NCI-H1048 (cell line): ENCODE measurements around the gene RNF26.
"Not testable (repeated sequence)": the region's sequence is repeated elsewhere in the genome, so short reads cannot be mapped to it uniquely, and the experiment has no call there.

ENCODE experiments used
- DNase-seq: peaks from one replicate; lab custom pipeline; 2025; lab: John Stamatoyannopoulos, UW

RNF26 gene

DNA sequence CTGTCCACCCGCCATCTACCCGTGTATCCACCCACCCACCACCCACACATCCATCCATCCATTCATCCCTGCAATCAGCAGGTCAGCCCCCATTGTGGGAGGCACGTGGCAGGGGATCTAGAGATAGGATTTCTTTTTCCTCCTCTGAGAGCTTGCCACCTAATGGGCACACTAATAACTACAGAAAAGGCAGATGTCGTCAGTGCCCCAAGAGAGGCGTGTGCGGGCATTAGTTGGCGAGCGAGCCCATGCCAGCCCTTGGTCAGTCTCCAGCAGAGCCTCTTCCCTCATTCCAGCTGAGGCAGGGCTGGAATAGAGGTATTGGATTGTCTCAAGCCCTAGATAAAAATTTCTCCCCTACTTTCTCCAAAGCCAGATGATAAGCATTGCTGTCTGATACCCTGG is 37.5 kb downstream of the RNF26 start:
- DNase-seq = no peak

DNA sequence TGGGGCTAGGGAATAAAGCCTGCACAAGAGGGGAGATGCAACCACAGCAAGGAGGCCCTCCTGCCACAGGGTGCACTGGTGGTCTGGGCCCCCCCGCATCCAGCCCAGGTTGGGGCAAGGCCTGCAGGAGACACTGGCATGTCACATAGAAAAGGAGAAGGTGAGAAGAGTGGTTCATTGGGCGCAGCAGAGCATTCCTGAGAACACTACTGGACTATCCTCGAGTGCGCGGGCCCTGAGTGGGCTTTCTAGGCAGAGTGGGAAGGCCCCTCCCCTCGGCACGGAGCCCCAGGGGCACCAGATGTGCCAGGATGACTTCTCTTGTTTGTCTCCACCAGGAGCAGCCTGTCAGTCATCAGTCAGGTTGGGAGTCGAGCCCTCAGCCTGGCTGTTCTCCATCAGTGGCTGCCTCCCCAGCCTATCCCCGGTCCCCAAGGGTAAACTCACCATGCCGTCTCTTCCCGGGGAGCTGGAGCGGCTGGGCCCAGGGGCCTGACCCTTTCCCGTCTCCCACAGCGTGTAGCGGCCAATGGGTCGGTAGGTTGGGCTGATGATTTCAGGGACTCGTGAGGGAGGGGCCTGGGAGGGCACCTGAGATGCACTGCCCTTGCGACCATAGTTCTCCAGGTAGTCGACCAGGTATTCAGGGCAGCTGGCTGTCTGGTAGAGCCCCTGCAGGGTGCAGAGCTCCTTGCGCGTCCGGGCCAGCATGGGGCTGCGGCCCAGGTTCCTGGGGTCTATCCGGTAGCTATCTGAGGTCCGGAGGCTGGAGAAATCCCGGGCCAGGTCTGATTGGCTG is 38.1 kb downstream of the RNF26 start:
- no peak for DNase-seq

DNA sequence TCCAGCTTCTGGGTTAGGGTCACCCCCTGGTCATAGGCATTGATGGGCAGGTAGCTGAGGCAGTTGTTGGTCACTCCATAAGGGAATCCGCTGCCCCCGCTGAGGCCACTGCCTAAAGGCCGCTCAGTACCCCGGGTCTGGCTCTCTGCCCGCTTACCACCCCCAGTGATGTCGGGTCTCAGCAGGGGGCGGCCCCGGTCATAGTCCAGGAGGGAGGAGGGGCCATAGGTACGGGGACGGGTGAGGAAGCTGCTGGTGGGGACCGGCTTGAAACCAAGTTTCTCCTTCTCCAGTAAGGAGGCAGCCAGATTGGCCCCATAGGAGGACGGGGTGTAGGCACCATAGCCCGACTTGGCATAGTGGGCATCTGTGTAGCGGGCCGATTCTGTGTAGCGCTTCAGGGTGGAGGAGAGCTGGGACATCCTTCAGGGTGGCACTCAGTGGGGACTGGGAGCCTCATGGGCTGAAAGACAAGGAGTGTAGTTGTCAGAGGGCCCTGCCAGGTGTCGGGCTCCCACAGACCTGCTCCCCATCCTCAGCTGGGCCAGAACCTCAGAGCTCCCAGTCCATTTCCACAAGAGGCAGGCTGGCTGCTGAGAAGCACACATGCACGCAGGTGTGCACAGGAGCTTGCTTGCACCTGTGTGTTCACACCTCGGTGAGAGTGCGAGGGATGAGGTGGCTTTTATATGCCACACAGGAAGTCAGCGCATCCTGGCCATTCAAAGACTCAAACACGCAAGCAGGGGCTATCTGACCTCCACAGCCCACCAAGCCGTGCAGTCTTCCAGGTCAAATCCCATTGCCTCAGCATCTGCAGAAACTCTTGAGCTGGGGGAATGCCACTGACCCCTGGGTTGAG is 39.0 kb downstream of the RNF26 start:
- DNase-seq = no peak

GRCh38 chr11:119373921-119374631 is 39.7 kb downstream of the RNF26 start:
- DNase-seq = no peak

DNA sequence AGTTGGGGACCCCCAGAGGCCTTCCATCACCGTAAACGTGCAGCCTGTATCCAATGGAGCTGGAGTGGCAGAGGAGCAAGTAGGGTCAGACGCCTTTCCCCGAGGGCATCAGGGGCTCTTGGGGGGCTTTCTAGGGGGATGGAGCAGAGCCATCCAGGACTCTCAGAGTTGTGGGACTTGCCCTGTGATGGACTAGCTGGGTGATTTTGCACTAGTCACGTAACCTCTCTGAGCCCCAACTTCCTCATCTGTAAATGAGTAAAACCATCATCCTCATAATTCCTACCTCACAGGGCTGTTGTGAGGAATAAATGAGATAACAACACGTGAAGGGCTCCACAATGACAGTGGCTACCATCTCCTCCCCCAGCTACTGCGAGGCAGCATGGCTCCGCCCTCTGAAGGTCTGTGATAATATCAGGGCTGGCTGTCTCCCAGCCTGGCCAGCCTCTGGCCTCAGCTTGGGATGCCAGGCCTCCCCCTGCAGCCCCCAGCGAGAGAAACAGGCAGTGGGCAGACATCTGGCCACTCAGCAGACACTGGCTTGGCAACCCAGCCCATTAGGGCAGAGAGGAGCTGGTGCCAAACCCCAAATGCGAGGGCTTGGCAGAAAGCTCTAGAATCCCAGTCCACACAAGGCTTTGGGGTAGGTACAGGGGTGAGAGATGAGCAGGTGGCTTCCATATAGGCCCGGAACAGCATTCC is 40.5 kb downstream of the RNF26 start:
- no peak for DNase-seq

- DNase-seq = no peak
Observed at GRCh38 chr11:119375337-119376196, 41.2 kb downstream of the RNF26 start.

- DNase-seq = no peak
Observed at GRCh38 chr11:119376197-119376847, 42.0 kb downstream of the RNF26 start.

DNA sequence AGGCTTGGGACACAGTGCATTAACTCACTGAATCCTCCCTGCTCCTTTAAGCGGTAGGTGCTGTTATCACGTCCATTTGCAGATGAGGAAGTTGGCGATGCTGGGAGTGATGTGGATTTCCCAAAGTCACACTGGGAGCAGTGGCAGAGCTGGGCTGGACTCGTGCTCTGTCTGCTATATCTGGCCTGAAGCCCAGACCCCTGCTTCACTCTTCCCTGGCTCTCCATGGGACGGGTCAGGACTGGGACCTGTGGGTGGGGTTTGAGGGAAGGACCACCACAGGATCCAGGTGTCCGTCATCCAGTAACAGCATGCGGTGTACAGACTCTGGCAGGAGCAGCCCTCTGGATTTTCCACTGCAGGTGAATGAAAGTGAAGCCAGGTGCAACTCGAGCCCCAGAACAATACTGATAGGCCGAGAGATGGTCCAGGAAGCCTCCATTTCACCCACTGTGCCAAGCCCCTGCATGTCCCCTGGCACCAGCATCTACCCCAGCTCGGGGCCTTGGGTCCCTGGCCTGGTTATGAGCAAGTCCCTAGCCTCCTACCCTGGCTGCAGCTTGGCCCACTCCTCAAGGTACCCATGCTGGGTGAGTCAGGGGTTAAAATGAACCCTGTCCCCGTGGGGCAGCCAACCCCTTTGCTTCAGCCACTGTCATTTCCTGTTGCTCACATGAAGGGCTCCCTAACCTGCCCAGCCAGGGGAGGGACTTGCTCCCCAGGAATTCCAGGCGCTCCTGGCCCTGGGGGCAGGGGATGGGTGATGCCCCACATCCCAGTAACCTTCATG is 43.0 kb downstream of the RNF26 start:
- no peak for DNase-seq

DNA sequence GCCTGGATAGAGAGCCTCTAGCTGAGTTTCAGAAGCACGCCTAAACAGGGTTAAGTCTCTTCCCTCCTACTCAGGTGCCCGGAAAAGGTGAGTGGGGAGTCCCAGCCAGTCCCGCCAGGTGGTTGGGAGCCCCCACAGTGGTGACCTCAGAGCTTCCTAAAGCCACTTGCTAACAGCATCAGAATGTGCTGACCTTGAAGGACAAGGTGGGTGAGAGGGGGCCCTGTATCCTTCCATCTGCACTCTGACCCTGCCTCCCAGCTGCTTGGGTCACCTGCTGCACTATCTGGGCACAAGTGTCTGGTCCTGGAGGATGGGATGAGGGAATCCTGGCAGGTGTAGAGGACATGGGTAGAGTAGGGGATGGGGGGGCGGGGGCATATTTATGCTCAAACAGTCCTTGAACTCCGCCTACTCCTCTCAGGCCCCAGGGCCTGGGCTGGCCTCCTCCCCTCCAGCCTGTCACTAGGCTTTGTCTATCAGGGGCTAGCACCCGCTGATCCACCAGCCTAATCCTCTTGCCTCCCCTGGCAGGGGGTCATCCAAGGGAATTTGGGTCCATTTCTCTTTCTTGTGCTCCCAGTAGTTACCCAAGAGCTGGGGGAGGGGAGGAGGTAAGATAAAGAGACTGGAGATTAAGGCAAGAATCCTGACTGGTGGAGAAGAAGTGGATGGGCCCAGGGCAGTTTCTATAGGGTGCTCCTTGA is 43.8 kb downstream of the RNF26 start:
- DNase-seq = no peak

- no peak for DNase-seq
Observed at GRCh38 chr11:119378851-119379465, 44.6 kb downstream of the RNF26 start.

DNA sequence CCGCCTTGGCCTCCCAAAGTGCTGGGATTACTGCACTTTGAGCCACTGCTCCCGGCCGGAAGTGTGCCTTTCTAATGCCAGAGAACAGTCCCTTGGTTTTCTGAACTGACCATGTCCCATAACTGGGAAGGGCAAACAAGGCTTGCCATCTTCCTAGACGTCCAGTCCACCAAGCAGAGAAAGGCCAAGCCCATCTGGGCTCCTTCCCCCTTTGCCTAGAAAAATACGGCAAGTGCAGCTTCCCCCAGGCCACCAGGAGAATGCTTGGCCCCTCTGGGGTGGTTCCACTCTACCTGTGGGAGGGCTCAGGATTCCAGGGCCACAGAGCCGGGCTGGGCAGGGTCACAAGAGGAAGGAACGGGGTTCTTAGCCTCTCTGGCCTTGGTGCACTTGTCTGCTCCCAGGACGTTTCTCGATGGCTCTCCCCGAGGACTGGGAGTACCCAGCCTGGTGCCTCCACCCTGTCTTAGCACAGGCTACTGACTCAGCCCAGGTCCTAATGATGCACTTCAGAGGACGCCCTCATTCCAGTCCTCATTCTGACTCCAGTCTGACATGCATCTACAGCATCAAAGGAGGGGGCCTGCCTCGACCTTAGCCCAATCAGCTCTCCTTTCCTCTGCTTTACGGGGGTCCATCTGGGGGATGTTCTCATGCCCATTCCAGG is 46.0 kb downstream of the RNF26 start:
- DNase-seq = no peak

GRCh38 chr11:119380827-119381180 is 46.5 kb downstream of the RNF26 start:
- DNase-seq = no peak

DNA sequence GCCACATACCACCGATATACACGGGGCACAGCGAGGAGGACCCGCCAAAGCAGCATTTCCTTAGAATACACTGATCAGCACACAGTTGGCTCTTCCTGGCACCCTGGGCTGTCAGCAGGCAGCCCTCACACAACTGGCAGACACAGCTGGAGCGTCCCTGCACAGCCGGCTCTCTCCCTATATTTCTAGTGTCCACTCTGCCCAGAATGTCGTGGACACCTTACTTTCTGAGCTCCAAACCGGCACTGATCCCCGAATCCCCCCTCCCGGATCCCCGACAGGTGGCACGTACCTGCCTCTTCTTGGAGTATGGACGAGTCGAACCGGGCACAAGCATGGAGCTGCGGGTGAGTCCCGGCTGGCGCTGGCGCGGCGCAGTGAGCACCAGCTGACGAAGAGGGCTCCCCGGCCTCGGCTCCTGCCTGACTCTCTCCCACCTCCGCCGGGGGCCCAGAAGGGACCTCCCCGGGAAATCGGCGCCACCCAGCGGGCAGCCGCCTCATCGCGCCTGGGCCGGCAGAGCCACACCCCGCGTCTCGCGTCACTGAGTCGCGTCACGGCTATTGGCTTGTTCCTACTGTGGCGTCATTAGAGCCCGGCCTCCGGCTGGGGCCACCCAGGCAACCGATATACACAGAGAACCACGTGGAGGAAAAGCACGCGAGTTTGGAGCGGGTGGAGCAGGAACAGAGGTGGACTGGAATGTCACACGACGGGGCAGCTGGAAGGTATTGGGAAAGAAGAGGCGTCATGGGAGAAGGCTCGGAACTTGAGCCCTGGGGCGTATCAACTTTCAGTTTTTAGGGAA is 47.1 kb downstream of the RNF26 start, which contains the start of gene USP2:
Gene USP2 (minus strand): TSS at position 510 of the 808 bp plus-strand sequence. CDS start 8,210 bp downstream, outside the sequence.
- peak; percentile 86 for DNase-seq

- DNase-seq = no peak
Observed at GRCh38 chr11:119382101-119382500, 47.8 kb downstream of the RNF26 start.

GRCh38 chr11:119382513-119382912 is 48.2 kb downstream of the RNF26 start:
- DNase-seq = not testable (repeated sequence)

DNA sequence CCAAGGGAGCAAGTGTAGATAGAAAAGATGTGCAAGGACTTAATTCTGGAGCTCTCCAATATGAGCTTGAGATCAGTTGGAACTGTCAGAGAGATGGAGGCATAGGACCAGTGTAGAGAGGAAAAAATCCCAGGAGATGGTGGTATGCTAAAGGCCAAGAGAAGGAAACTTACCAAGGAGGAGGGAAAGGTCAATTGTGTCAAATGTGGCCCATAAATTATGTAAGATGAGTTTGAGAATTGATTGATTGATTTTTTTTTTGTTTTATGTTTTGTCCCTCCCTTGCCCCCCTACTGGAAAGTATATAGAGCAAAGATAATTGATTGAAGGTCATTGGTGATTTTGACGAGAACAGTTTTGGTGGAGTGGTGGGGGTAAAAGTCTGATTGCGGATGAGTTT is 50.0 kb downstream of the RNF26 start:
- DNase-seq = no peak
